KMS-11 (cell line): Measurements from ENCODE around the gene DNAJA2.

Experiments used
- H2AFZ ChIP-seq: fragments of 200-600 bp; sonication (generic); 2 replicates; pipeline ENCODE4 v1.6.1; 2016; ENCODE audit warnings: antibody characterized with exemption, mixed run types, low read depth
- H3K27ac ChIP-seq: fragments of 200-600 bp; sonication (generic); 2 replicates; pipeline ENCODE4 v1.6.1; 2016; ENCODE audit warnings: mild to moderate bottlenecking, mixed run types
- H3K27me3 ChIP-seq: fragments of 200-600 bp; sonication (generic); 2 replicates; pipeline ENCODE4 v1.6.1; 2017; ENCODE audit warnings: mild to moderate bottlenecking, low read depth, mixed run types, moderate library complexity; ENCODE audit not compliant: insufficient read depth
- H3K36me3 ChIP-seq: fragments of 200-600 bp; sonication (generic); 2 replicates; pipeline ENCODE4 v1.6.1; 2017; ENCODE audit warnings: mild to moderate bottlenecking, mixed run types; ENCODE audit not compliant: insufficient read depth
- H3K4me1 ChIP-seq: fragments of 200-600 bp; sonication (generic); 2 replicates; pipeline ENCODE4 v1.6.1; 2016; ENCODE audit warnings: mild to moderate bottlenecking, low read depth, mixed run types; ENCODE audit not compliant: poor library complexity, severe bottlenecking
- H3K4me2 ChIP-seq: fragments of 200-600 bp; sonication (generic); 2 replicates; pipeline ENCODE4 v1.7.0; 2016; ENCODE audit warnings: mild to moderate bottlenecking, mixed run types
- H3K4me3 ChIP-seq: fragments of 200-600 bp; sonication (generic); IDR thresholded peaks from 2 replicates; pipeline ENCODE4 v1.6.1; 2017; ENCODE audit warnings: low read depth, low read length, mixed read lengths; ENCODE audit not compliant: insufficient read depth
- H3K79me2 ChIP-seq: fragments of 200-600 bp; sonication (generic); 2 replicates; pipeline ENCODE4 v1.6.1; 2016; ENCODE audit warnings: low read depth, mixed run types; ENCODE audit not compliant: insufficient read depth
- H3K9ac ChIP-seq: fragments of 200-600 bp; sonication (generic); 2 replicates; pipeline ENCODE4 v1.6.1; 2016; ENCODE audit warnings: mild to moderate bottlenecking, mixed run types
- H4K20me1 ChIP-seq: fragments of 200-600 bp; sonication (generic); 2 replicates; pipeline ENCODE4 v1.6.1; 2016; ENCODE audit warnings: mild to moderate bottlenecking, mixed run types; ENCODE audit not compliant: insufficient read depth
- TF ChIP-seq, protein P1 (sequence below): fragments of 200-600 bp; sonication (generic); conservative IDR thresholded peaks from 2 replicates; pipeline ENCODE4 v1.6.1; 2017; ENCODE audit warnings: low read depth, mild to moderate bottlenecking, antibody characterized with exemption, low read length, moderate library complexity, mixed read lengths

Gene DNAJA2

DNA sequence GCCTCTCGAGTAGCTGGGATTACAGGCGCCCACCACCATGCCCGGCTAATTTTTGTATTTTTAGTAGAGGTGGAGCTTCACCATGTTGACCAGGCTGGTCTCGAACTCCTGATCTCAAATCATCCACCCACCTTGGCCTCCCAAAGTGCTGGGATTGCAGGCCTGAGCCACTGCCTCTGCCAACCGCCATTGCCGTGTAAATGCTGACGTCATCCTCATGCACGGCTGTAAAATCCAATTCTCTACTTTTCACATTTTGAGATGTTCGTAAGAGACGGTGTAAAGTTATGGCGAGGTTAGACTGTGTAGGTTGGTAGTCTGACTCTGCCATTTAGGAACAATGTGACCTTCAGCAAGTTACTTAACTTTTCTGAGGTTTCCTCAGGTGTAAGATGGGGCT lies 1.7 kb upstream of the DNAJA2 start:
- H3K27ac ChIP-seq, result no peak overlapping the region
- TF ChIP-seq, protein P1, sequence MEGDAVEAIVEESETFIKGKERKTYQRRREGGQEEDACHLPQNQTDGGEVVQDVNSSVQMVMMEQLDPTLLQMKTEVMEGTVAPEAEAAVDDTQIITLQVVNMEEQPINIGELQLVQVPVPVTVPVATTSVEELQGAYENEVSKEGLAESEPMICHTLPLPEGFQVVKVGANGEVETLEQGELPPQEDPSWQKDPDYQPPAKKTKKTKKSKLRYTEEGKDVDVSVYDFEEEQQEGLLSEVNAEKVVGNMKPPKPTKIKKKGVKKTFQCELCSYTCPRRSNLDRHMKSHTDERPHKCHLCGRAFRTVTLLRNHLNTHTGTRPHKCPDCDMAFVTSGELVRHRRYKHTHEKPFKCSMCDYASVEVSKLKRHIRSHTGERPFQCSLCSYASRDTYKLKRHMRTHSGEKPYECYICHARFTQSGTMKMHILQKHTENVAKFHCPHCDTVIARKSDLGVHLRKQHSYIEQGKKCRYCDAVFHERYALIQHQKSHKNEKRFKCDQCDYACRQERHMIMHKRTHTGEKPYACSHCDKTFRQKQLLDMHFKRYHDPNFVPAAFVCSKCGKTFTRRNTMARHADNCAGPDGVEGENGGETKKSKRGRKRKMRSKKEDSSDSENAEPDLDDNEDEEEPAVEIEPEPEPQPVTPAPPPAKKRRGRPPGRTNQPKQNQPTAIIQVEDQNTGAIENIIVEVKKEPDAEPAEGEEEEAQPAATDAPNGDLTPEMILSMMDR, result no peak

DNA sequence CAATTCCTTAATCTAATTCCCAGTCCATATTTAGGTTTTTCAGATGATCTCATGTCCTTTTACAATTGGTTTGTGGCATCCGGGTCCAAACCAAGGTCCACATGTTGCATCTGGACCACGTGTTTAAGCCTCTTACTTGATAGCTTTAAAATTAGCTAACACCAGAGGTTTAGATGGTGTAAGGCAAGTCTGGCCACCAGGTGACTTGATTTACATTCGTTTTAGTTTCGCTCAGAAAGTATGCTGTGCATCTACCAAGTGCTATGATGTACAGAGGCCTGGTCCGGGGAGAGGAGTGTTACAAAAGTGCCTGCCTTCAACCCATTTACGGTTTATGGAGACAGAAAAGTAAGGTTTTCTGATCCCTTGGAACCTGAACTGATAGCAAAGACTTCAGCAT lies 878 bp upstream of the DNAJA2 start:
- H3K4me2 ChIP-seq, result peak overlapping the region; percentile 83
- H2AFZ ChIP-seq, result peak overlapping the region; percentile 58
- no peak overlapping the region for H3K4me3 ChIP-seq
- H4K20me1 ChIP-seq, result peaks cover 9% of the 10 kb centered on the region; the same call in 1 of the 2 replicates
- H3K27me3 ChIP-seq, result no peaks in the 10 kb centered on the region
- H3K36me3 ChIP-seq, result no peaks in the 10 kb centered on the region; the same call in 1 of the 2 replicates
- peaks cover 42% of the 10 kb centered on the region for H3K79me2 ChIP-seq
- TF ChIP-seq, protein P1, result no peak; the same call in 1 of the 2 replicates
- peak overlapping the region; percentile 96 for H3K9ac ChIP-seq
- H3K4me1 ChIP-seq, result peaks cover 36% of the 10 kb centered on the region
- H3K27ac ChIP-seq, result peak overlapping the region; percentile 96

More for the DNA sequence above, 1.7 kb upstream of the DNAJA2 start:
- peaks cover 34% of the 10 kb centered on the region for H3K79me2 ChIP-seq
- no peak overlapping the region for H3K9ac ChIP-seq
- no peak overlapping the region for H3K4me3 ChIP-seq
- H4K20me1 ChIP-seq, result peaks cover 9% of the 10 kb centered on the region; the same call in 1 of the 2 replicates
- no peak overlapping the region for H2AFZ ChIP-seq
- no peaks in the 10 kb centered on the region; the same call in 1 of the 2 replicates for H3K36me3 ChIP-seq
- no peaks in the 10 kb centered on the region for H3K27me3 ChIP-seq
- no peak overlapping the region; the same call in 1 of the 2 replicates for H3K4me2 ChIP-seq
- H3K4me1 ChIP-seq, result peaks cover 35% of the 10 kb centered on the region

DNA sequence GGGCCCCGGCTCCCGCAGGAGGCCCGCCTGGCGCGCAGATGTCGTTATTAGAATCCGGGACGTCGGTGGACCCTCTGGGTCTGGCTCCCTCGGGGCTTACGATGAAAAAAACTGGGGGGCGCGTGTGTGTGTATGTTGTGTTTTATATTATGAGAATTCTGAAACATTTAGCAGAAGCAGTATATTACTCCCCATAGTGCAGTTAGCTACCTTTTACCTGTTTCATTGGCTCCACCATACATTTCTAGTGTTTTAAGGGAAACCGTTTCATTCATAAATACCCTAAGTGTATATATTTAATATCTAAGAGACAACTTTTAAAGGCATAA lies 486 bp upstream of the DNAJA2 start:
- H3K79me2 ChIP-seq, result peaks cover 46% of the 10 kb centered on the region
- TF ChIP-seq, protein P1, result no peak
- H2AFZ ChIP-seq, result peak overlapping the region; percentile 58

DNA sequence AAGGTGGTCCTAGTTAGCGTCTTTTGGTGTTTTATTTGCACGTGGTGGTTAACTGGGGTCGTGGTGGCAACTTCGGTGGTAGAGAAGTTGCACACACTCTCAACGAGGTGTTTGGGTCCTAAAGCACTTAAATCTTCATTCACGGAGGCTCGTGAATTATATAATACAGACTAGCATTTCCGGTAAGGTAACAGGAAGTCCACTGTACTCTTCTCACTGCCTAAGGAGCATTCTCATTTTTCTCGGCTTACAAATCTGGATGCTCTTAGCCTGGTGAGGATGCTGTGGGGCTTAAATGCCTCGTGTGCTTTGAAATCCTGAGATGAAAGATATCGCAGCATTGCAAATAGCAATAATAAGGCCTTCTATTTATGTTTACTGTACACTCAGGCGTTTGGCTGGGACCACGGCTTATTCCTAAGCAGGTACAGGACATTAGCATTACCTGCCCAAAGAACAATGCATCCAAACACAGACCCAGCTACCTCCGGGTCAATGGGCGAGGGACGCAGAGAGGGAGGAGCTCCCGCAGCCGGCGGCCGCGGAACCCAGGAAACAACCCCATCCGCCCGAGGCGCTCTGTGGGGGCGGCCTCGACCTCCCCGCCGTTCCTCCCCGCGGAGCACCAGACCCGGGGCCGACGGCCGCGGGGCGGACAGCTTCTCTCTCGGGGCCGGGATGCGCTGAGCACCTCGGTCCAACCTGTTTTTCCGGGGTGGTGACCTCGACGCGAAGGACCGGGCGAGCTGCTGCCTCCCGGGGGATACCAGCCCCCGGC lies 856 bp downstream of the DNAJA2 start:
- Histone ChIP-seq H3K4me2 (peak overlapping the region; percentile 97), H3K9ac (peak overlapping the region; percentile 96; the same call in 1 of the 2 replicates), H3K79me2 (peaks cover 60% of the 10 kb centered on the region), H3K4me3 (no peak overlapping the region), H2AFZ (peak overlapping the region; percentile 58), H3K4me1 (peaks cover 36% of the 10 kb centered on the region), H3K27me3 (no peaks in the 10 kb centered on the region), H3K36me3 (peaks cover 6% of the 10 kb centered on the region; the same call in 1 of the 2 replicates), H4K20me1 (peaks cover 9% of the 10 kb centered on the region; the same call in 1 of the 2 replicates), H3K27ac (peak overlapping the region; percentile 96)
- TF ChIP-seq, protein P1, result no peak

More for the DNA sequence above, 486 bp upstream of the DNAJA2 start:
- peaks cover 36% of the 10 kb centered on the region for H3K4me1 ChIP-seq
- peaks cover 9% of the 10 kb centered on the region; the same call in 1 of the 2 replicates for H4K20me1 ChIP-seq
- H3K36me3 ChIP-seq, result peaks cover under 1% of the 10 kb centered on the region; the same call in 1 of the 2 replicates
- H3K4me2 ChIP-seq, result peak overlapping the region; percentile 83
- H3K27me3 ChIP-seq, result no peaks in the 10 kb centered on the region
- peak overlapping the region; percentile 96 for H3K9ac ChIP-seq
- H3K4me3 ChIP-seq, result no peak overlapping the region
- peak overlapping the region; percentile 96 for H3K27ac ChIP-seq
